HCT116 (cell line): Measurements from ENCODE around the gene CORO2A. TPM values are rescaled to one million over a fixed set of nuclear protein-coding genes. Genes with fewer than 3 reads are reported as not detected.

ENCODE experiments used
- ATAC-seq: fragments of 200-7000 bp; cut with Tn5 transposase; 2 replicates; pipeline ENCODE4 v1.9.1; 2020; ENCODE audit warnings: mild to moderate bottlenecking, moderate library complexity
- BruUV-seq: library from RNA; stranded (reverse); fragments of 400-500 nt; replicated peaks from 2 replicates; lab custom pipeline; 2021; lab: Mats Ljungman, UMichigan
- CTCF ChIA-PET: fragments of 300-600 bp; sonication (Branson Sonifier 250); formaldehyde crosslinking; loops from one replicate; lab custom pipeline; 2021; ENCODE audit warnings: antibody characterized with exemption; lab: Charles Lee
- POLR2A ChIA-PET: fragments of 300-600, 350-600 bp; sonication (Branson Sonifier 250); formaldehyde crosslinking; loops from one replicate; lab custom pipeline; 2021; ENCODE audit warnings: antibody characterized with exemption; lab: Charles Lee
- RAD21 ChIA-PET, 2 experiments: fragments of 300-600 bp; sonication (Branson Sonifier 250); formaldehyde crosslinking; loops; one replicate each; lab custom pipeline; 2023; ENCODE audit warnings: low total read pairs in 2 of 2; ENCODE audit not compliant: uncharacterized antibody in 2 of 2, unreplicated experiment in 2 of 2, low non-redundant PET in 1 of 2; lab: Charles Lee
- DNase-seq: peaks from one replicate; pipeline ENCODE4 v3.0.0-alpha.2; 2010; ENCODE audit warnings: low read depth, low spot score
- H2AFZ ChIP-seq: fragments of 200-600 bp; shearing (Covaris generic), sonication (generic); 2 replicates; pipeline ENCODE4 v1.6.1; 2017; ENCODE audit warnings: low read depth, mixed run types, mixed read lengths, antibody characterized with exemption, low read length; ENCODE audit not compliant: poor library complexity, severe bottlenecking
- H3K27ac ChIP-seq: 2 replicates; pipeline ENCODE4 v1.5.1; 2012; ENCODE audit warnings: low read depth, low read length
- H3K27me3 ChIP-seq: fragments of 200-600 bp; sonication (generic); 2 replicates; pipeline ENCODE4 v1.6.1; 2016; ENCODE audit warnings: mixed run types, low read length, mixed read lengths; ENCODE audit not compliant: insufficient read depth
- H3K36me3 ChIP-seq, 2 experiments: fragments of 200-500 bp in 1 of 2; fragments of 200-600 bp in 1 of 2; sonication (Bioruptor generic) in 1 of 2; sonication (generic) in 1 of 2; 2 replicates each; pipeline versions ENCODE4 v1.5.1 to v1.6.1; 2014 to 2016; ENCODE audit warnings: low read length in 2 of 2, inconsistent platforms in 1 of 2, mixed read lengths in 1 of 2, mixed run types in 1 of 2; ENCODE audit not compliant: insufficient read depth in 2 of 2, control insufficient read depth in 1 of 2
- H3K4me1 ChIP-seq, 2 experiments: fragments of 200-600 bp in 1 of 2; sonication (generic) in 1 of 2; 2 replicates each; pipeline versions ENCODE4 v1.5.1 to v1.6.1; 2012 to 2017; ENCODE audit warnings: low read length in 2 of 2, inconsistent platforms in 1 of 2, mild to moderate bottlenecking in 1 of 2, mixed read lengths in 1 of 2, mixed run types in 1 of 2, moderate library complexity in 1 of 2; ENCODE audit not compliant: insufficient read depth in 2 of 2, control insufficient read depth in 1 of 2
- H3K4me2 ChIP-seq: fragments of 200-600 bp; sonication (generic); 2 replicates; pipeline ENCODE4 v1.6.1; 2017; ENCODE audit warnings: mixed run types, low read length, mixed read lengths
- H3K4me3 ChIP-seq, 2 experiments: fragments of 200-600 bp in 1 of 2; sonication (generic) in 1 of 2; replicated peaks in 1 of 2; 2 replicates each; pipeline ENCODE4 v1.5.1; 2011 to 2016; ENCODE audit warnings: low read length in 2 of 2, control low read depth in 1 of 2, low read depth in 1 of 2, mild to moderate bottlenecking in 1 of 2, mixed read lengths in 1 of 2, mixed run types in 1 of 2
- H3K79me2 ChIP-seq: fragments of 200-600 bp; sonication (generic); 2 replicates; pipeline ENCODE4 v1.6.1; 2017; ENCODE audit warnings: mild to moderate bottlenecking, mixed run types, low read length, moderate library complexity, mixed read lengths; ENCODE audit not compliant: insufficient read depth
- H3K9ac ChIP-seq: fragments of 200-600 bp; sonication (generic); 2 replicates; pipeline ENCODE4 v1.6.1; 2016; ENCODE audit warnings: low read length, mixed read lengths
- H3K9me2 ChIP-seq: fragments of 200-600 bp; sonication (generic), shearing (Covaris generic); 2 replicates; pipeline ENCODE4 v1.6.1; 2017; ENCODE audit warnings: mixed run types, mild to moderate bottlenecking, moderate library complexity; ENCODE audit not compliant: insufficient read depth
- H3K9me3 ChIP-seq, 2 experiments: fragments of 200-500 bp in 1 of 2; fragments of 200-600 bp in 1 of 2; sonication (Bioruptor generic) in 1 of 2; sonication (generic) in 1 of 2; 2 replicates each; pipeline ENCODE4 v1.6.1; 2014 to 2017; ENCODE audit warnings: low read length in 2 of 2, mixed read lengths in 2 of 2, inconsistent platforms in 1 of 2, low read depth in 1 of 2, mild to moderate bottlenecking in 1 of 2, mixed run types in 1 of 2, moderate library complexity in 1 of 2; ENCODE audit not compliant: control insufficient read depth in 1 of 2, insufficient read depth in 1 of 2
- H4K20me1 ChIP-seq: fragments of 200-600 bp; sonication (generic), shearing (Covaris generic); 2 replicates; pipeline ENCODE4 v1.6.1; 2017; ENCODE audit warnings: mixed run types, mild to moderate bottlenecking, moderate library complexity; ENCODE audit not compliant: insufficient read depth
- CBX3 ChIP-seq: IDR thresholded peaks from 2 replicates; pipeline ENCODE4 v1.6.1; 2012; ENCODE audit warnings: low read depth
- POLR2AphosphoS5 ChIP-seq: IDR thresholded peaks from 2 replicates; pipeline ENCODE4 v1.6.1; 2011; ENCODE audit warnings: mild to moderate bottlenecking, low read depth, low read length, moderate library complexity
- RAD21 ChIP-seq: IDR thresholded peaks from 2 replicates; pipeline ENCODE4 v1.6.1; 2012; ENCODE audit warnings: low read depth, mild to moderate bottlenecking
- SIN3A ChIP-seq: IDR thresholded peaks from 2 replicates; pipeline ENCODE4 v1.6.1; 2012; ENCODE audit warnings: low read depth
- YY1 ChIP-seq: IDR thresholded peaks from 2 replicates; pipeline ENCODE4 v1.6.1; 2011; ENCODE audit warnings: low read length, low read depth, moderate library complexity, mild to moderate bottlenecking; ENCODE audit not compliant: insufficient replicate concordance; ENCODE audit errors: extremely low read depth
- intact Hi-C: fragments of 100-400 bp; cut with micrococcal nuclease; formaldehyde crosslinking; loops from 2 replicates; pipeline ENCODE4 v1.10.0; 2022
- total RNA-seq: library from RNA; stranded (reverse); gene quantifications from one replicate; pipeline ENCODE4 v1.2.1, GENCODE V29; 2021; ENCODE audit not compliant: unreplicated experiment
- TF ChIP-seq, protein P1 (sequence below), 3 experiments: fragments of 200-600 bp in 1 of 3; sonication (generic) in 1 of 3; IDR thresholded peaks in 2 of 3; conservative IDR thresholded peaks in 1 of 3; 2 replicates each; pipeline ENCODE4 v1.5.1; 2012 to 2017; ENCODE audit warnings: low read depth in 2 of 3, low read length in 2 of 3, antibody characterized with exemption in 1 of 3, borderline replicate concordance in 1 of 3, control low read depth in 1 of 3, mild to moderate bottlenecking in 1 of 3, mixed read lengths in 1 of 3, mixed run types in 1 of 3, moderate library complexity in 1 of 3; ENCODE audit not compliant: insufficient read depth in 1 of 3

The CORO2A gene
- total RNA-seq, 1 experiment from 2014 or later, result 5.7 TPM

DNA sequence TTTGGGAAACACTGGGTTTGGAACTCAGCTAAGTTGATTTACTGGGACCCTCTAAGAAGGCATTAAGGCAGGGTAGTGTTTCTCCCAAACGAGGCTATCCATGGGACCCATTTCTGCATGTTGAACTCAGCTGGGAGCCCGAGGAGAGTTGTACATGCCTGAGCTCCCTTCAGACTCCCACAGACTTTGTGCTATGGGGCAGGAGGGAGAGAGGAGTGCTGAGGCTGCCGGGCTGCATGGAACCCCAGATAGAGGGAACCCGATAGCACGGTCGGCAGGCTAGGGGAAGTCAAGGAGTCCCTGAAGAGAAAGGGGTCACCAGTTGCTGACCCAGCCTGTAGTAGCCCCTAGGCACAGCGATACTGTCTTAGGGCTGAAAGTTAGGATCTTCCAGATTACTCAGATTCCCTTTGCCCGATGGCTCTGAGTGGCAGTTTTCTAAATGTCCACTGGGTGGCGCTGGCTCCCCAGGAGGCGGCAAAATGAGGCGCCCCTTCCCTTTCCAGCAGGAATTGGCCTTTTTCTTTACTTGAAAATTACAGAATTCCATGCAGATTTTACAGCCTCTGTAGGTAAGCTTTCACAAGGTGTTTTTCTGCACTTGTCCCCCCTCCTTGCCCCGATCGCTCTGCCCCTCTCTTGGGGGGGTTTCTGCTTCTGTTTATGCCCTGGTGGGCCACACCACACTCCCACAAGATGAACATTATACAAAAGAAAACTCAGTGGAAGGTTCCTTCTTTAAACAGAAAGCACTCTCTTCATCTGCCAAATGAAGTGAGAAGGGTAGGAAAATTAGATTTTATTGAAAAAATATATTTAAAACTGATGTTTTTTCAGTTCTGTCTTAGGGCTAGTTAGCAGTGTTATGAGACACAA lies 118.1 kb downstream of the CORO2A start:
- BruUV-seq, result no TSS peak
- CTCF ChIA-PET, result interaction anchor here (1.0 to 2.0 kb wide), 2 partner anchors 131 to 189 kb away, joined by 4 to 12 read pairs; no protein-coding TSS in a partner anchor

More for the DNA sequence above, 118.1 kb downstream of the CORO2A start:
- Histone ChIP-seq H3K9ac (no peak overlapping the region), H3K36me3 (peaks cover 11 to 23% of the 10 kb centered on the region in 2 experiments; a peak in 3 of 4 replicates), H3K9me2 (no peaks in the 10 kb centered on the region), H3K4me3 (no peak overlapping the region), H3K9me3 (no peaks in the 10 kb centered on the region), H3K4me2 (no peak overlapping the region), H3K79me2 (peaks cover 45% of the 10 kb centered on the region), H4K20me1 (no peaks in the 10 kb centered on the region), H3K27ac (0 out of 2 replicates have a peak overlapping the region, but pooled peaks have one; percentile 12), H3K4me1 (peaks cover 0 to 18% of the 10 kb centered on the region in 2 experiments; a peak in 3 of 4 replicates), H3K27me3 (no peaks in the 10 kb centered on the region), H2AFZ (no peak overlapping the region)
- ChIA-PET POLR2A (interaction anchor here (0.8 kb wide), 1 partner anchor 402 kb away, joined by 4 read pairs; no protein-coding TSS in a partner anchor), RAD21 (interaction anchor here in 1 of 2 experiments (1.2 kb wide), 1 partner anchor 131 kb away, joined by 3 read pairs; no protein-coding TSS in a partner anchor)
- TF ChIP-seq YY1 (peak; percentile 45), SIN3A (no peak), POLR2AphosphoS5 (no peak), CBX3 (no peak), RAD21 (peak; percentile 85)
- TF ChIP-seq, protein P1, sequence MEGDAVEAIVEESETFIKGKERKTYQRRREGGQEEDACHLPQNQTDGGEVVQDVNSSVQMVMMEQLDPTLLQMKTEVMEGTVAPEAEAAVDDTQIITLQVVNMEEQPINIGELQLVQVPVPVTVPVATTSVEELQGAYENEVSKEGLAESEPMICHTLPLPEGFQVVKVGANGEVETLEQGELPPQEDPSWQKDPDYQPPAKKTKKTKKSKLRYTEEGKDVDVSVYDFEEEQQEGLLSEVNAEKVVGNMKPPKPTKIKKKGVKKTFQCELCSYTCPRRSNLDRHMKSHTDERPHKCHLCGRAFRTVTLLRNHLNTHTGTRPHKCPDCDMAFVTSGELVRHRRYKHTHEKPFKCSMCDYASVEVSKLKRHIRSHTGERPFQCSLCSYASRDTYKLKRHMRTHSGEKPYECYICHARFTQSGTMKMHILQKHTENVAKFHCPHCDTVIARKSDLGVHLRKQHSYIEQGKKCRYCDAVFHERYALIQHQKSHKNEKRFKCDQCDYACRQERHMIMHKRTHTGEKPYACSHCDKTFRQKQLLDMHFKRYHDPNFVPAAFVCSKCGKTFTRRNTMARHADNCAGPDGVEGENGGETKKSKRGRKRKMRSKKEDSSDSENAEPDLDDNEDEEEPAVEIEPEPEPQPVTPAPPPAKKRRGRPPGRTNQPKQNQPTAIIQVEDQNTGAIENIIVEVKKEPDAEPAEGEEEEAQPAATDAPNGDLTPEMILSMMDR (IDR thresholded peaks at IDR 0.05 in 2 of 3, conservative IDR thresholded peaks at IDR 0.05 in 1 of 3; ENCODE audit: borderline replicate concordance in 1 of 3, insufficient read depth in 1 of 3, low read depth in 2 of 3, low read length in 2 of 3), result peak; percentile 81 to 97 (median 91)
- ATAC-seq, result peak; percentile 69
- intact Hi-C loops, result loop anchor here (1.0 to 10.0 kb wide), 3 partner anchors 140 to 700 kb away; no protein-coding TSS in a partner anchor
- no peak for DNase-seq
